Measurements from ENCODE around the gene UBE2E2.

UBE2E2 gene

DNA sequence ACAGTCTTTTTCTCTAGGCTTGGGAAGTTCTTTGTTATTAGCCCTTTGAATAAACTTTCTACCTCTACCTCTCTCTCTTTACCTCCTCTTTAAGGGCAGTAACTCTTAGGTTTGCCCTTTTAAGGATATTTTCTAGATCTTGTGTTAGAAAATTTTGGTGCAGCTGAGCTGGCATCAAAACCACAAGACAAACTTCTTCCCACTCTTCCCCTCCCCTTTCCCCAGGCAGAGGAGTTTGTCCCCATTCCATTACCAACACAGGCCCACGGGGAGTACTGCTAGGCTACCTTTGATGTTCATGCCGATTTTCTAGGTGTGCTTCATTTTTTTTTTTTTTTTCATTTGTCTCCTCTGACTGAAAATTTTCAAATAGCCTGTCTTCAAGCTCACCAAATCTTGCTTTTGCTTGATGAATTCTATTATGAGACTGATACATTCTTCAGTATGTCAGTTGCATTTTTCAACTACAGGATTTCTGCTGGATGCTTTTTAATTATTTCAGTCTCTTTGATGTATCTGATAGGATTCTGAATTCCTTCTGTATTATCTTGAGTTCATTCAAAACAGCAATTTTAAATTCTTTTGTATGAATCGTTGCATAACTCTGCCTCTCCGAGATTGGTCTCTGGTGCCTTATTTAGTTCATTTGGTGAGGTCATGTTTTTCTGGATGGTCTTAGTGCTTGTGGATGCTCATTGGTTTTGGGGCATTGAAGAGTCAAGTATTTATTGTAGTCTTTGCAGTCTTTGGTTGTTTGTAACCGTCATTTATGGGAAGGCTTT lies 112.0 kb downstream of the UBE2E2 start:
- H3K4me3 ChIP-seq: no peak overlapping the region
- no peak overlapping the region for H3K9ac ChIP-seq
- H3K4me1 ChIP-seq: peaks cover 16% of the 10 kb centered on the region
- no peak overlapping the region for H3K27ac ChIP-seq
- H3K36me3 ChIP-seq: peaks cover 4% of the 10 kb centered on the region; the same call in 1 of the 2 replicates
- no peaks in the 10 kb centered on the region for H3K27me3 ChIP-seq
- TF ChIP-seq Cebpa-rat (IDR thresholded peaks at IDR 0.05): no peak
- H3K9me3 ChIP-seq: peaks cover 20% of the 10 kb centered on the region
- peak overlapping the region; percentile 32 for H3K4me2 ChIP-seq
- H4K20me1 ChIP-seq: no peaks in the 10 kb centered on the region

DNA sequence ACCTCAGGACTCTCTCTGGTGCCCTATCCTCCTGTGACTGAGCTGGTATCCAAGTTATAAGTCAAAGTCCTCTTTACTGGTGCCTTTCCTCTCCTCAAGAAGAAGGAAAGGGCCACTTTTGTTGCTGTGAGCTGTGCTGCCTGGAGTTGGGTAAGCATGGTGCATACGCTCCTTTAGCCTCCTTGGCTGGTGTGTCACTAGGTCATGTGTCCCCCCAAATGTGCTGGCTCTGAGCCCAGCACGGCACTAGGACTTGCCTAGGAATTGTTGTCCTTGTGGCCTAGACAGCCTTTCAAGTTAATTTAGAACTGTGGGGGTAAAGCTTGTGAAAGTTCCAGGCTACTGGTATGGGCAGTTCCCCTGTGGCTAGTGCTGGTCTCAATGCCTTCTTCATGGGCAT lies 113.8 kb downstream of the UBE2E2 start:
- peaks cover 4% of the 10 kb centered on the region; the same call in 1 of the 2 replicates for H3K36me3 ChIP-seq
- H3K27ac ChIP-seq: no peak overlapping the region
- no peak overlapping the region for H3K4me3 ChIP-seq
- peaks cover 20% of the 10 kb centered on the region for H3K9me3 ChIP-seq
- no peak overlapping the region for H3K4me2 ChIP-seq
- no peaks in the 10 kb centered on the region for H4K20me1 ChIP-seq
- no peak for TF ChIP-seq Cebpa-rat (IDR thresholded peaks at IDR 0.05)
- H3K27me3 ChIP-seq: no peaks in the 10 kb centered on the region
- no peak overlapping the region for H3K9ac ChIP-seq
- H3K4me1 ChIP-seq: peaks cover 20% of the 10 kb centered on the region

- Histone ChIP-seq H4K20me1 (no peaks in the 10 kb centered on the region), H3K4me2 (no peak overlapping the region), H3K4me1 (peaks cover 26% of the 10 kb centered on the region), H3K27me3 (no peaks in the 10 kb centered on the region), H3K9me3 (peaks cover 20% of the 10 kb centered on the region), H3K9ac (no peak overlapping the region), H3K4me3 (no peak overlapping the region), H3K27ac (no peak overlapping the region), H3K36me3 (peaks cover 4% of the 10 kb centered on the region; the same call in 1 of the 2 replicates)
- no peak for TF ChIP-seq Cebpa-rat (IDR thresholded peaks at IDR 0.05)
Measured at GRCh38 chr3:23319366-23320312, 116.5 kb downstream of the UBE2E2 start.

DNA sequence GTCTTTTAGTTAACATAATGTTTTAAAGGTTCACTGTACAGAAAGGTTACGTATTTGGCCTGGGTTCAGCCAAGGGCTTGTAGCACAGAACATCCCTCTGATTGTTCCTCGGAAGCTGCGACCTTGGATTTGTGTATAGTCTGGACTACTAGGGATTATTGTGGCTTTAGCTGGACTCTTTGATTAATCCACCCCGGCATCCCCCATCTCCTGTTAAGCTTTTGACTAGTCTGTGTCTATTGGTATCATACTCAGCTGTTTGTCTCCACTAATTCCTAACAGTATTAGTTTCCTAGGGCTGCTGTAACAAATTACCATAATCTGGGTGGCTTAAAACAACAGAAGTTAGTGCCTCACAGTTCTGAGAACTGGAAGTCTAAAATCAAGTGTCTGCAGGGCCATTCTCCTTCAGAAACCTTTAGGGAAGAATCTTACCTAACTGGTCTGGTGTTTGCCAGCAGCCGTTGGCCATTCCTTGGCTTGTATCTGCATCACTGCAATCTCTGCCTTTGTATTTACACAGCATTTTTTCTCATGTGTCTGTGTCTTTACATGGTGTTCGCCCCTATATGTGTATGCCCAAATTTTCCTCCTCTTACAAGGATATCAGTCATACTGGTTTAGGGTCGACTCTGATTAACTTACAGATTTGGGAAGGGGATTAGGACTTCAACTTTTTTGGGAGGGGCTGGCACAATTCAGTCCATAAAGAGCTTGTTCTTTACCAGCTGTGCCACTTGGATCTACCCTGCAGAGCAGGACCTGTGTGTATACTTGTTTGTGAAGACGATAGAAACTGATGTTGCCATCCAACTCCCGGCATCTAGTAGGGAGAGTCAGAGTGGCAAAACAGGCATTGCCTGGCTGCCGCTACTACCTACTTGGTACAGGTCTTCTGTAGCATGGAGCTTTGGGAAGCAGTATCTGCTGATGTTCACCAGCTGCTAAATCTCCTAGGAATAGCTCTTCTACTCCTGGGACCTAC lies 117.8 kb downstream of the UBE2E2 start:
- no peak overlapping the region for H3K4me3 ChIP-seq
- H3K27me3 ChIP-seq: no peaks in the 10 kb centered on the region
- H3K9me3 ChIP-seq: peaks cover 25% of the 10 kb centered on the region

GRCh38 chr3:23324745-23325144 lies 121.6 kb downstream of the UBE2E2 start:
- Histone ChIP-seq H3K4me1 (peaks cover 33% of the 10 kb centered on the region), H3K27me3 (no peaks in the 10 kb centered on the region), H3K9me3 (peaks cover 18% of the 10 kb centered on the region), H3K9ac (no peak overlapping the region), H4K20me1 (no peaks in the 10 kb centered on the region), H3K27ac (peak overlapping the region; percentile 39), H3K4me2 (peak overlapping the region; percentile 63), H3K36me3 (peaks cover 6% of the 10 kb centered on the region; the same call in 1 of the 2 replicates), H3K4me3 (no peak overlapping the region)
- no peak for TF ChIP-seq Cebpa-rat (IDR thresholded peaks at IDR 0.05)

More for the DNA sequence above, 117.8 kb downstream of the UBE2E2 start:
- Histone ChIP-seq H3K4me1 (peaks cover 30% of the 10 kb centered on the region), H3K9ac (no peak overlapping the region), H3K36me3 (peaks cover 7% of the 10 kb centered on the region; the same call in 1 of the 2 replicates), H3K4me2 (no peak overlapping the region), H3K27ac (no peak overlapping the region), H4K20me1 (no peaks in the 10 kb centered on the region)
- no peak for TF ChIP-seq Cebpa-rat (IDR thresholded peaks at IDR 0.05)

DNA sequence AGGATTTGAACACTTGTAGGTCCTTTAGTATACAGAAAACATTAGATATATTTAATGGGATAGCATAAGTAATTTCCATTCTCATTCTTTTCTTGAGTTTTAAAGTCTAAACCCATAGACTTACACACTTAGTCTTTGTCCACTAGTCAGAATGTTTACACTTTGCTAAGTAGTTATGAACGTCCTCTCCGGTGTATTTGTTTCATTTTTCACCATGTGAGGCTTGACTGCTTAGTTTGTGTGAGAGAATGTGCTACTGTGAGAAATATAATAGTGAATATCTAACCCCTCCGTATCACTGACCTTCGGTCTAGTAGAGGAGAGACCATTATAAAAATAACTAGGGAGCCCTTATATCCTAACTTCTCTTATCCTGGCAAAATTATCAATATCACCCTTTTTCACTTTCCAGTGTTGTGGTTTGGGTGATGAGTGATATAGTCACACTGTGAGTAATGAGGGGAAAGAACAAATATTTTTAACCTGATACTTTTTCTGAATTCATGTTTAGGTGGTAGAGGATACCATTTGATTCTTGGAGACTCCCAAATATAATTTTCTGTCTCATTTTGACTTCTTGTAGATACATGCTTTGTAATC lies 122.4 kb downstream of the UBE2E2 start:
- peak overlapping the region; percentile 10; the same call in 1 of the 2 replicates for H3K4me3 ChIP-seq
- H3K36me3 ChIP-seq: peaks cover 6% of the 10 kb centered on the region; the same call in 1 of the 2 replicates
- H3K27ac ChIP-seq: peak overlapping the region; percentile 39
- H3K9me3 ChIP-seq: peaks cover 18% of the 10 kb centered on the region
- H3K27me3 ChIP-seq: no peaks in the 10 kb centered on the region
- H3K4me2 ChIP-seq: peak overlapping the region; percentile 63
- no peak for TF ChIP-seq Cebpa-rat (IDR thresholded peaks at IDR 0.05)
- H3K9ac ChIP-seq: no peak overlapping the region
- peaks cover 33% of the 10 kb centered on the region for H3K4me1 ChIP-seq
- no peaks in the 10 kb centered on the region for H4K20me1 ChIP-seq

GRCh38 chr3:23329471-23330105 lies 126.5 kb downstream of the UBE2E2 start:
- TF ChIP-seq Cebpa-rat (IDR thresholded peaks at IDR 0.05): no peak
- no peak overlapping the region for H3K9ac ChIP-seq
- no peak overlapping the region for H3K27ac ChIP-seq
- H3K36me3 ChIP-seq: peaks cover 6% of the 10 kb centered on the region; the same call in 1 of the 2 replicates
- no peaks in the 10 kb centered on the region for H4K20me1 ChIP-seq
- peaks cover 18% of the 10 kb centered on the region for H3K9me3 ChIP-seq
- H3K4me3 ChIP-seq: no peak overlapping the region
- peaks cover 15% of the 10 kb centered on the region for H3K4me1 ChIP-seq
- no peaks in the 10 kb centered on the region for H3K27me3 ChIP-seq
- no peak overlapping the region for H3K4me2 ChIP-seq

GRCh38 chr3:23330568-23330967 lies 127.4 kb downstream of the UBE2E2 start:
- H3K4me1 ChIP-seq: peaks cover 5% of the 10 kb centered on the region
- no peak for TF ChIP-seq Cebpa-rat (IDR thresholded peaks at IDR 0.05)
- H4K20me1 ChIP-seq: no peaks in the 10 kb centered on the region

More at GRCh38 chr3:23330568-23330967, 127.4 kb downstream of the UBE2E2 start:
- Histone ChIP-seq H3K9ac (no peak overlapping the region), H3K4me2 (no peak overlapping the region), H3K27me3 (no peaks in the 10 kb centered on the region), H3K36me3 (peaks cover 6% of the 10 kb centered on the region; the same call in 1 of the 2 replicates), H3K27ac (no peak overlapping the region), H3K9me3 (peaks cover 16% of the 10 kb centered on the region), H3K4me3 (no peak overlapping the region)

Measured in BLaER1 (cell line).